ENCODE results near the gene SMC1B.
"Not testable (repeated sequence)": the region's sequence is repeated elsewhere in the genome, so short reads cannot be mapped to it uniquely, and the experiment has no call there.

The SMC1B gene

DNA sequence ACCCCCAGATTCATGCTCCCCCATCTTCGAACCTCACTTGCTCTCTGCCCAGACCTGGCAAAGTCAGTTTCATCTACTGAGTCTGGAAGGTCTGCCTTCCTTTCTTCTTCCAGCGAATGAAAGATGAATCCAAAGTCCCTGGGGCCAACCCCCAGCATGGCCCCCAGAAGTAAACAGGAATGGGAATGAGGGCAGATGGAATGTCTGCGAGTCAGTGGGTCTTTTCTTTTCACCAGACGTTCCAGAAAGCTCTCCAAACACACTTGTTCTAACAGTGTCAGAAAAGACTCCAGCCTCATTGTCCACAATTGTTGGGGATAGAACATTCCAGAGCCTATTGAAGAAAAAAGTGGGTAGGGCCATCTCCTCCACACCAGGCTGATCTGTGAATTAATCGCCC lies 28.7 kb upstream of the SMC1B start:
- no peak for DNase-seq

DNA sequence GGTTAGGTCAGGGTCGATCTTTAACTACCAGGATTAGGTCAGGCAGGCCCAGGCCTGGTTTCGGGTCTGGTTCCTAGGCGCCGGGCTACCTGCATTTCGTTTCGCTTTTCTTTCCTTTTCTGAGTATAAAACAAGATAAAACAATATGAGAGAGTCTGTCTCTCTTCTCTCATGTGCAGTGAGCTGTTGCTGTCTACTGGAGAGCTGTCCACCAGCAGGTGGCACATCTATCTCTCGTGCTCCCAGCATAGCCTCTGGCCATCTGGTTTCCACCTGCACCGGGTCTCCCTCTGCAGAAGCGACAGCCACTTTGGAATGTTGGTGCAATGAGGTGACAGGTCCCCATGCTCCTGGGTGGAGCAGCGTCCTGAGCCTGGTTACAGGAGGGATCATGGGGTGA lies 27.7 kb upstream of the SMC1B start:
- no peak for DNase-seq

DNA sequence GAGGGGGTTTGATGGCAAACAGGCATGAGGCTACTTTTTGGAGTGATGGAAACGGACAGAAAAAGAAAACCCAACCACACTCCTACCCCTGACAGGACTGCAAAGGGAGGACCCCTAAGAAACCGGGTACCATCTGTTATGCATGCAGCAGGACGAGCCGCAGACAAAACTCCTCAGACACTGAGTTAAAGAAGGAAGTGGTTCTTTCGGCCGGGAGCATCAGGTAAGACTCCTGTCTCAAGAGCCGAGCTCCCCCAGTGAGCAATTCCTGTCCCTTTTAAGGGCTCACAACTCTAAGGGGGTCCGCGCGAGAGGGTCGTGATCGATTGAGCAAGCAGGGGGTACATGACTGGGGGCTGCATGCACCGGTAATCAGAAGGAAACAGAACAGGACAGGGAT lies 27.3 kb upstream of the SMC1B start:
- not testable (repeated sequence) for DNase-seq

DNA sequence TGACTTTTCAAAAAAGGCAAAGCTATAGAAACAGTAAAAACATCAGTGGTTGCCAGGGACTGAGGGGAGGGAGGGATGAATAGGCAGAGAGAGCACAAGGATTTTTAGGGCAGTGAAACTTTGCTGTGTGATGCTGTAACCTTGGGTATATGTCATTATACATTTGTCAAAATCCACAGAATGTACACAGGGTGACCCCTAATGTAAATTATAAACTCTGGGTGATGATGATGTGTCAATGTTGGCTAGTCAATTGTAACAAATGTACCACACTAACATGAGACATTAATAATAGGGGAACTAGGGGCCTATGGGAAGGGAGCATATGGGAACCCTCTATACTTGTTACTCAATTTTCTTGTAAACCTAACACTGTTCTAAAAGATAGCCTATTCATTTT lies 24.9 kb upstream of the SMC1B start:
- no peak for DNase-seq

DNA sequence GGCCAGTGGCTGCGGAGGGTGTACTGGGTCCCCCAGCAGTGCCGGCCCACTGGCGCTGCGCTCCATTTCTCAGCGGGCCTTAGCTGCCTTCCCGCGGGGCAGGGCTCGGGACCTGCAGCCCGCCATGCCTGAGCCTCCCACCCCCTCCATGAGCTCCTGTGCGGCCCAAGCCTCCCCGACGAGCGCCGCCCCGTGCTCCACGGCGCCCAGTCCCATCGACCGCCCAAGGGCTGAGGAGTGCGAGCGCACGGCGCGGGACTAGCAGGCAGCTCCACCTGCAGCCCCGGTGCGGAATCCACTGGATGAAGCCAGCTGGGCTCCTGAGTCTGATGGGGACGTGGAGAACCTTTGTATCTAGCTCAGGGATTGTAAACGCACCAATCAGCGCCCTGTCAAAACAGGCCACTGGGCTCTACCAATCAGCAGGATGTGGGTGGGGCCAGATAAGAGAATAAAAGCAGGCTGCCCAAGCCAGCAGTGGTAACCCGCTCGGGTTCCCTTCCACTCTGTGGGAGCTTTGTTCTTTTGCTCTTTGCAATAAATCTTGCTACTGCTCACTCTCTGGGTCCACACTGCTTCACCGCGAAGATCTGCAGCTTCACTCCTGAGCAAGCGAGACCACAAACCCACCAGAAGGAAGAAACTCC lies 23.6 kb upstream of the SMC1B start:
- DNase-seq = not testable (repeated sequence)

DNA sequence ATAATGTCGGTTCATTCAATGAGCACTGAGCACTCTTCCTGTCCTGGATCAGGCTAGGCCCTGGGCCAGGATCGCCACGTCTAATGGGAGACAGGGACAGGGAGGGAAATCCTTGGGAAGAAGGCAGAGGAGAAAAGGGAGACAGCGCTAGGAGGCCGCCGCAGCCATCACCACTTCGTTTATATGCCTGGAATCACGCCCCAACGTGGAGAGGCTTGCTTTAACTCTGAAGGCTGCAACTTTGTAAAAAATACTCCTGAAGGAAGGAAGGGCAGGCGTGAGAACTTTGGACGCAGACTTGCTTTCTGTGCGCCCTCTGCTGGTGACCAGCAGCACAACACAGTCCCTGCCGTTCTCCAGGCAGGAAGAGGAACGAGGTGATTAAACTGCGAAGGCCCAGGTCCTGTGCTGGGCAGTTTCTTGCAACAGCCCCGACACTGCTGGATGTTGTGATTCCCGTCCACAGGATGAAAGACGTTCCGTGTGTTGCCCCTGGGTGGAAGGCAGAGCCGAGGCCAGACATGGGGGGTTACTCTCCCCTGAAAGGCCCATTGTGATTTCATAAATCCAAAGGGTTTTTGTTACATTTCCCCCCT lies 22.2 kb upstream of the SMC1B start:
- peak; percentile 78 for DNase-seq

DNA sequence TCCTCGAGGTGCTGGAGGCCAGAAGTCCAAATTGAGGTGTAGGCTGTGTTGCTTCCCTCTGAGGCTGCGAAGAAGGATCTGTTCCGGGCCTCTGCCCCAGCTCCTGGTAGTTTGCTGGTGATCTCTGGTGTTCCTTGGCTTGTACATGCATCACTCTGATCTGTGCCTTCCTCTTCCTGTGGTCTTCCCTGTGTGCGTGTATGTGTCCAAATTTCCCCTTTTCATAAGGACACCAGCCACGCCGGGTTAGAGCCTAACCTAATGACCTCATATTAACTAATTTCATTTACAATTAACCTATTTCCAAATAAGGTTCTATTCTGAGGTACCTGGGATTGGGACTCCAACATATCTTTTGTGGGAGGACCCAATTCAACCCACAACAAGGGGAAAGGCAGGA lies 21.6 kb upstream of the SMC1B start:
- no peak for DNase-seq

DNA sequence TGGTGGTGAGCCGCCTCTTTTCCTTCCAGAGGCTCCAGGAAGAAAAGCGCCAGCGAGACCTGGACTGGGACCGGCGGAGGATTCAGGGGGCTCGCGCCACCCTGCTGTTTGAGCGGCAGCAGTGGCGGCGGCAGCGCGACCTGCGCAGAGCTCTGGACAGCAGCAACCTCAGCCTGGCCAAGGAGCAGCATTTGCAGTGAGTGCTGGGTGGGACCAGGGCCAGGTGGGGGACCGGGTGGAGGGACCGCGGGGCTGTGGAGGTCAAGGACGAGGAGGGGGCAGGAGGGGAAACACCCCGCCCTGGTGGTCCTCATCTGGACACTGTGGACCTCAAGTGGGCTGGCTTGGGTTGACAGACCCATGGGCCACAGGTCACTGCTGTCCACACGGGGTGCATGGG lies 17.5 kb upstream of the SMC1B start:
- no peak for DNase-seq

DNA sequence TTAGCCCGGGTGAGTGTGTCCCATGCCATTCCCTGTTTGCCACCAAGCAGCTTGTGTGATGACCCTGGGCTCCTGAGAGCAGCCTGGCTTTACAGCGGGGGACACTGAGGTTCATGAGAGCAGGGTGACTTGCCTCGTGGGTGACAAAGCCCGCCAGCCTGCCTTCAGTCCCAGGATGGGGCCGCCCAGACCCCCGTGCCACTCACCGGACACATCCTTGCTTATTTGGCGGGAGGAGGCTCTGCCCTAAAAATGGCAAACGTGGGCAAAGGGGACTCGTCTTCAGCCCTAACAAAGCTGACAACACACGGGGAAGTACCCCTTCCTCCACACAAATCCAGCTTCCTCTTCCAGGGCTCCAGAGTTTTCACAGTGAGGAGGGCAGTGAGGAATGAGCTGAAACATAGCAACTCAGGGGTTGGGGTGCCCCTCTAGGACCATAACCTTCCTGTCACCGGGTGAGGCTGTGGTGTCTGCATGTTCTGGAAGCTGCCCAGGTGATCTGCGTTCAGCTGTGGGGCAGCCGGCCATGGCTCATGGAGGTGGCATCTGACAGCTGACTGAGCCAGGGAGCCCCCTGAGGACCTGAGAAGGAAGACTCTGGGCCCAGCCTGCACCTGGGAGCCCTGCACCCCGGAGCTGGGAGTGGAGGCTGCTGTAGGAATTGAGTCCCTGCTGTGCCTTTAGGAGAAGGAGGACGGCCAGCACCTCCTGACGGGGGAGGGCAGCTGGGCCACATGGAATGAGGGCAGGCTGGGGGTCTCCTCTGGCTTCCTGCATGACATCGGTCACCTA lies 16.8 kb upstream of the SMC1B start:
- no peak for DNase-seq

DNA sequence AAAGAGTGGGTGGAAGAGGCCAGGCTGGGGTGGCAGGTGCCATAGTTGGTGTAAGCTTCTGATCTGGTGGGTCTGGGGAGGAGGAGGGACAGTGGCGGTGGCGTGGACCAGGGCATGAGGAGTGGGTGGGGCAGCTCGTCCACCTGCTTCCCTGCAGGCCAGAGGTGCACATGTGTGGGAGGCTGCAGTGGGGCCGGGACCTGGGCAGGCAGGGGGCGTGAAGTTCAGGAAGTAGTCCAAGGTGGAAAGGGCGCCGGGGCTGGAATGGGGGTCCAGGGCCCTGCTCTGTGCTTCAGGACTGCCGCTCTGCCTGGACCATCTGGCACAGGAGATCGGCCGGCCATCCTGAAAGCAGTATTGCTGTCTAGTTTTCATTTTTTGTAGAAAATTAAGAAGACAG lies 16.0 kb upstream of the SMC1B start:
- no peak for DNase-seq

DNA sequence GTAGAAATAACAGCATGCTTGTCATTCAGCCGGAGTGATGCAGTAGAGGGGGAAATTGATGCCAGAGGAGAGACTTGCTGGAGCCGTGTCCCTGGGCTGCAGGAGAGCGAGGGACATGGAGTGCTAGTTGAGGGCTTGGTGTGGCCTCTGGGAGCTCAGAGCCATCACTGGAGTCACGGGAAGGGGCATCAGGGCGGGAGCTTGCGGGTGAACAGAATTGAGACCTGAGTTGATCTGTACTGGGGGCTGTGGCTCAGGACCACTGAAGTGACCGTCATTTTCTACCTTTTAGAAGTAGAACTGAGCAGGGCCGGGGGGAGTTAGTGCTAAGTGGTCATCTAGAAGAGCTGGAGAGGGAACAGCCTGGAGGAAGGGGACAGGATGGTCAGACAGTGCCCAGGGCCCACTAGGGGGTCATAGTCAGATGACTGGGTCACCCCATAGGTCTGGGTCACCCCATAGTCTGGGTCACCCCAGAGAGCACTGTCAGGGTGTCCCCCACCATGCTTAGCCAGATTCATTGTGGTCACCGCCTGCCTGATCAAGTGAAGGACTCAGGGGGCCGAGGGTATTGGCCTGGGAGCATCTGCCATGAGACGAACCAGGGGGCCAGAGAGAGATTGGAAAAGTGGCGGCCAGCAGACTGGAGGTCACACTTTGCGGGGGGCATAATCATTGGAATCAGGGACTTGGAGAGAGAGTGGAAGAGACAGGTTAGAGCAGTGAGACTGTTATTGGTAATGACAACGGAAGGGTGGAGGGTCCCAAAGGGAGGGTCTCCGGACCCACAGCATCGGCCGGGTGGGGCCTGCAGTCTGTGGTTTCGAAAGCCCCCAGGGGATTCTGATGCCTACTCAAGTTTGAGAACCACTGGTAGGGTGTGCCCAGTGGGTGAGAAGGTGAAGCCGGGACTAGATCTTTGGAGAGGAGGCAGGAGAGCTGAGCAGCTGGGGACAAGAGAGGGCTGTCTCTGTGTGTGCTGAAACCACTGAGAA lies 15.3 kb upstream of the SMC1B start:
- DNase-seq = no peak

DNA sequence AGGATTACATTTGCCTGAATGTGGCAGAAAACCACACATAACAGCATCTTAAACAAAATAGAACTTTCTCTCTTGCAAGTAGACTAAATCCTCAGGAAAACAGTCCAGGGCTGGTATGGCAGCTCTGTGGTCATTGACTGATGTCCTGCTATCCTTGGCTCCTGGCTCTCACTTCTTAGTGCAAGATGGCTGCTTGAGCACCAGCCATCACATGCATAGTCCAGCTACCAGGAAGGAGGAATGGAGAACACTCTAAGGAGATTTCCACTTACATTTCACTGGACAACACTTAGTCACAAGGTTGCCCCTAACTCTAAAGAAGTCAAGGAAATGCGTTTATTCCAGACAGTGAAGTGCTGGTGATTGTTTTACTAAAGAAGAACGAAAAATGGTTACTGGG lies 13.7 kb upstream of the SMC1B start:
- DNase-seq = no peak

DNA sequence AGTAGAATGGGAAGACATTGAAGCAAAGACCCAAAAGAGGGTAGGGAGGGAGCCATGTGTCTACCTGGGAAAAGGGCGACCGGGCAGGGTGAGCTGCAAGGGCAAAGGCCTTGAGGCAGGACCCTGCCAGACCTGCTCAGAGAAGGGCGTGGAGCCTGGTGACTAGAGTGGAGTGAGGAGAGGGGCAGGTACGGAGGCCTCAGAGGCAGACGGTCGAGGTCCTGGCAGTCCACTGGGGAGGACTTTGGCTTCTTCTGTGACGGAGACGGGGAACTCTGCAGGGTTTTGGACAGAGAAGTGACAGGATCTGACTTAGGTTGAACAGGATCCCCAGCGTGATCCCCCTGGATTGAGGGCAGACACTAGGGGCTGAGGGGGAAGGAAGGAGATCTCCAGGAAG lies 13.0 kb upstream of the SMC1B start:
- no peak for DNase-seq

DNA sequence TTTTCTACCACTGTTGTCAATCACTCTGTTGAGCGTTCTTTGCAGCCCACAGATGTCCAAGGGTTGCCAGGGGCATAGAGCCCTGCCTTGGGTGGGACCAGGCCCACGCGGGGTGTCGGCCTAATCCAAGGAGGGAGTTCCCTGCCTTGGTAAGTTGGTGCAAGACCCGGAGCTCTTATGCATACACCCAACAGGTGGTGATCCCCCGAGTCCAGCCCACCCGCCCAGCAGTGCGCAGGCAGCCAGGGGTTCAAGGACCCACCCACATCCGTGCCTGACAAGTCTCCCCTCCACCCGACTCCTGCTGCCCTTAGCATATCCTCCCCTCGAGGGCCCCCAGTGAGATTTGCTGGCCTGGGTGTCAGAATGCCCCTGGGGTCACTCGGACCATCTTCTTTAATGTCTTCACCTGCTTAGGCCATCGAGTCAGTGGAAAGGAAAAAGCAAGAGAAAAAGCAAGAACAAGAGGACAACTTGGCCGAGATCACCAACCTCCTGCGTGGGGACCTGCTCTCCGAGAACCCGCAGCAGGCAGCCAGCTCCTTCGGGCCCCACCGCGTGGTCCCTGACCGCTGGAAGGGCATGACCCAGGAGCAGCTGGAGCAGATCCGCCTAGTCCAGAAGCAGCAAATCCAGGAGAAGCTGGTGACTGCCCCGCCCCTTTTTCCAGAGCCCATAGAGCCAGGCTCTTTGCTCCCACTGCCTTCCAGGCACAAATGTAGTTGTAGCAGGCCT lies 12.3 kb upstream of the SMC1B start:
- DNase-seq = no peak

DNA sequence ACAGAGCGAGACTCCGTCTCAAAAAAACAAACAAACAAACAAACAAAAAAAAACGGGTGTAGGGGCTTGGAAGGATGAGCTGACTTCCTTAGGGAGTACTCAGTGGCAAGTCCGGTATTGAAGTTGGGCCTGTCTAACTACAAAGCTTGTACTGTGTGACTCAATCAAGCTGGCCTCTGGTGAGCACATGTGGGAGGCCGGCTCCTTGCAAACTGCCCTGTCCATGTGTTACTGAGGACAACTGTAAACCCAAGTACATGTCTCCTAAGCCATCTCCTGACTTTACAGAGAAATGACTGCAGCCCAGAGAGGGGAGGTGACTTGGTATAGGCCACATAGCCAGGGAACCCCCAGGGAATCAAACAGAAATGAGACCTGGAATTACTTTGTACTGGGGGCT lies 11.7 kb upstream of the SMC1B start:
- DNase-seq = no peak

DNA sequence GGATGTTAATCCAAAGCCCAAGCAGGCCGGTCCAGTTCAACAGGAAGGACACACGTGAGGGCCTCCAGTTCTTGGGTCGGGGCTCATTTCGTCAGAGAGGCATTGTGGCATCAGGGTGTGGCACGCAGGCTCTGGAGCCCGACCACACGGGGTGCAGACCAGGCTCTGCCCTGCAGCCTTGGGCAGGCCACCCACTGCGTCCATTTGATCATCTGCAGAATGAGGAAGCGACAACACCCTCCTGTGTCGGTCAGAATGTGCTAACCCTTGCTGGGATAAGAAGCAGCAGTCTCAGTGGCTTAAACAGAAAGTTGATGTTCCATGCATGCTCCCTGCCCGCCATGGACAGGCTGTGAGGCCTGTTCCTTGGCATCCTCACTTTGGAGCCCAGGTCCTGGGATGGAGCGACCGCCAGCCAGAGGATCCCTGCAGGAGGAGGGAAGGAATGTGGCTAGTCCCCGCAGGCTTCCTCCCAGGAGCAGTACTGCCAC lies 10.9 kb upstream of the SMC1B start:
- no peak for DNase-seq

DNA sequence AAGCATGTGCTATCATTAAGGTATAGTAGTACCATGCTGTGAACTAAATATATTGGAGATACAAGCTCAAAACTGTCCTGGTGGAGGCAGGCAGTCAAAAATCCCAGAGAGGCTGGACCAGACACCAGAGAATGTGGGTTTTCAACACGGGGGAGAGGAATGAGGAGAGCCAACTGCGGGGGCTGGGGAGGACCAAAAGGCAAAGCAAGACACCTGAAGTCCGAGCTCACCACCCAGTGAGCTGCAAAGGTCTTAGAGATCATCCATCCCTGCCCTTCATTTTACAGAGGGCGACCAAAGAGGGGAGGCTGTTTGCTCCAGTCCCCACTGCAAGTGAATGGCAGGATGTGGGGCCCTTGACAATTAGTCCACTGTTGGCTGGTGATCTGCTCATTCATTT lies 10.1 kb upstream of the SMC1B start:
- DNase-seq = no peak

DNA sequence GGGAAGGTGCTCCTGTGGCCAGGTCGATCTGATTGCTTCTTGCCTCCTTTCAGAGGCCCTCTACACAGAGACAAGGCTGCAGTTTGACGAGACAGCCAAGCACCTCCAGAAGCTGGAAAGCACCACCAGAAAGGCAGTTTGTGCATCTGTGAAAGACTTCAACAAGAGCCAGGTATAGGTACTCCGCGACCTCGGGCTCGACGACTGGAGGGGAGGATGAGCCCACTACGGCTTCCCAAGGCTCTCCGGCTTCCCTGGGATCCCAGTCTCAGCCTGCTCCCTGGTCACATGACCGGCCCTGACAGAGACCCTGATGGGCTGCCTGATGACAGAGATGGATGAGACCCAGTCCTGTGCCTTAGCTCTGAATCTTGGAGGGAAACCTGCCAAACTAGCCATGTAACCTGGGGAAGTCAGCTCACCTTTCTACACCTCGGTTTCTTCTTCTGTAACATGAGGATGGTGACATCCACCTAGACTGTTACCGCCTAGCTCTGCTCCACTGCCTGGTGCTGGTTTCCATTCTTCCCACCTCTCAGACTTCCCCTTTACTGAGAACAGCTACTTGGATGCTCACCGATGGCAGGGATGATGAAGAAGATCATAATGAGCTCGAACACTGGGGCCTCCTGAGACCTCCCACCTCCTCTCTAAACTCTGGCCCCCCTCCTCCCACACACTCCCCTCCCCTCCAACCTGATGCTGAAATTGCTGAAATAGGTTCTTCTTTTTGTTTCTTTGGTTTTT lies 9.0 kb upstream of the SMC1B start:
- no peak for DNase-seq

DNA sequence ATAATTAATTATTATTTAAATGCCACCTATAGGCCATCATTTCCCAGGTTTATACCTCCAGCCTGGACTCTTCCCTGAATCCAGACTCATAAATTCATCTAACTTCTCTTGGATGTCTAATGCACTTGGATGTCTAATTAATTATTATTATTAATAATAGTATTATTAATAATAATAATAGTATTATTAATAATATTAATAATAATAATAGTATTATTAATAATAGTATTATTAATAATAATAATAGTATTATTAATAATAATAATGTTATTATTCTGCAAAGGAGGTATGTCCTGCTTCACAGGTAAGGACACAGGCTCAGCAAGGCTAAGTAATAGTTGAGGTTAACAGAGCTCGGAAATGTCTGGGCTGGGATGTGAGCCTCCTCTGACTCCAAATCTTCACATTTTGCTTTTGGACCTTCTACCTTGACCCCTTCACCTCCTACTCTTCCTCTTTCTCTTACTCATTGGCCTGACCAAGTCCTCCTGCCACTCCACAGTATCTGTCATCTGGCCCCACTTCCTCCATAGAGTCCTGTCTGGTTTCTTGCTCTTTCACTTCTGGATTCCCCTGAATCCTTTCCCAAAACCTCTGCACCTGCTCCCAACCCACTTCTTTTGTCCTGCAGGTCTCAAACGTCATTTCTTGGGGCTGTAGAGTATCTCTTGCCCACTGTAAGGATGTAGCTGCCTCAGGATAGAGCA lies 8.1 kb upstream of the SMC1B start:
- no peak for DNase-seq

DNA sequence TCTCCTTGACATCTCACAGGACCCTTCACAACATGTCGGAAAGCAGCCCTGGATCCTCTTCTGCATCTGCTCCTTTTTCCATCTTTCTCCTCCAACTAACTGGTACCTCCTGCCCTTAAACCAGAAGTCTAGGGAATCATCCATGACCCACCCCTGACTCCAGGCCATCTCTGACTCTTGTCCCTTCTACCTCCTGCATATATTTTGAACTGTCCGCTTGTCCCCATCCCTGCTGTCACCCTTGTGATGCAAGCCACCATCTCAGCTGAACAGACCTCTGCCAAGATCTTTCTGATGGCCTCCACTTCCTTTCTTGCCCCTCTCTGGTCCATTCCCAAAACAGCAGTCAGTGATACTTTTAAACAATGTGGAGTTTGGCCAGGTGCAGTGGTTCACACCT lies 7.1 kb upstream of the SMC1B start:
- no peak for DNase-seq

DNA sequence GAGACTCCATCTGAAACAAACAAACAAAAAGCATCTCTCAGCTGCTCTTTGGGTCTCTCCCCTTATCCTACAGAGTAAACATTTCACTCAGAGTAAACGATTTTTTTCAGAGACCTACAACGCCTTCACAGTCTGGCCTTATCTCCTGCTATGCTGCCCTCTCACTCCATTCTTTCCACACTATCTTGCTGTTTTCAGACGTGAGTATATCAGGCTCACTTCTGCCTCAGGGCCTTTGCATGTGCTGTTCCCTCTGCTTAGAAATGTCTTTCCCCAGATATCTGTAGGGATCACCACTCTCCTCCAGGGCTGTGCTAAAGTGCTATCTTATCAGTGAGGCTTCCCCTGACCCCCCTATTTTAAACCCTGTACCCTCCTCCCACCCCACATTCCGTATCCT lies 6.6 kb upstream of the SMC1B start:
- no peak for DNase-seq
